HTERT RPE-1 (cell line): ENCODE measurements around the gene MATN4.

Source experiments
- in situ Hi-C: fragments of 300-500 bp; cut with MboI; formaldehyde crosslinking; loops from 4 replicates; pipeline ENCODE4 v1.14.3; 2020; ENCODE audit warnings: low sequenced_read_pairs

Gene MATN4

GRCh38 chr20:45341579-45341938, 33.5 kb upstream of the MATN4 start:
- in situ Hi-C loops: no loop called here

GRCh38 chr20:45340951-45341350, 32.9 kb upstream of the MATN4 start:
- in situ Hi-C loops: no loop called here

- in situ Hi-C loops: no loop called here
Measured at GRCh38 chr20:45340236-45340847, 32.2 kb upstream of the MATN4 start.

- in situ Hi-C loops: no loop called here
Measured at GRCh38 chr20:45339799-45340198, 31.7 kb upstream of the MATN4 start.

GRCh38 chr20:45339084-45339483, 31.0 kb upstream of the MATN4 start:
- in situ Hi-C loops: no loop called here

- in situ Hi-C loops: no loop called here
Measured at GRCh38 chr20:45338121-45339030, 30.3 kb upstream of the MATN4 start.

- in situ Hi-C loops: no loop called here
Measured at GRCh38 chr20:45337367-45338120, 29.4 kb upstream of the MATN4 start.

GRCh38 chr20:45336530-45337366, 28.6 kb upstream of the MATN4 start:
- in situ Hi-C loops: no loop called here

- in situ Hi-C loops: no loop called here
Measured at GRCh38 chr20:45330476-45330875, 22.4 kb upstream of the MATN4 start.

- in situ Hi-C loops: no loop called here
Measured at GRCh38 chr20:45329497-45330319, 21.6 kb upstream of the MATN4 start.

- in situ Hi-C loops: no loop called here
Measured at GRCh38 chr20:45328451-45328850, 20.4 kb upstream of the MATN4 start.

GRCh38 chr20:45325371-45325770, 17.3 kb upstream of the MATN4 start:
- in situ Hi-C loops: no loop called here

GRCh38 chr20:45323731-45324130, 15.6 kb upstream of the MATN4 start:
- in situ Hi-C loops: no loop called here

GRCh38 chr20:45322952-45323383, 14.9 kb upstream of the MATN4 start:
- in situ Hi-C loops: no loop called here

- in situ Hi-C loops: no loop called here
Measured at GRCh38 chr20:45320948-45321595, 13.0 kb upstream of the MATN4 start.

- in situ Hi-C loops: no loop called here
Measured at GRCh38 chr20:45318948-45319347, 10.8 kb upstream of the MATN4 start.

- in situ Hi-C loops: no loop called here
Measured at GRCh38 chr20:45318386-45318939, 10.4 kb upstream of the MATN4 start.

GRCh38 chr20:45317826-45318225, 9.7 kb upstream of the MATN4 start:
- in situ Hi-C loops: no loop called here
